ENCODE measurements around the gene FBP1.

GRCh38 chr9:94627287-94627686, 12.0 kb downstream of the FBP1 start:
- no peak for TF ChIP-seq CTCF (IDR thresholded peaks at IDR 0.05)
- no peak for TF ChIP-seq POLR2A (IDR thresholded peaks at IDR 0.05)

All from lower leg skin (tissue), 3 donors.